A673 (cell line): ENCODE measurements around the gene PPP1CC. TPM values are rescaled to one million over a fixed set of nuclear protein-coding genes. Genes with fewer than 3 reads are reported as not detected.

Experiments used
- BruUV-seq: library from RNA; stranded (reverse); fragments of 400-500 nt; replicated peaks from 2 replicates; lab custom pipeline; 2021; lab: Mats Ljungman, UMichigan
- CTCF ChIA-PET: fragments of 300-600 bp; sonication (Branson Sonifier 250); formaldehyde crosslinking; loops from one replicate; lab custom pipeline; 2022; ENCODE audit warnings: antibody characterized with exemption; lab: Charles Lee
- POLR2A ChIA-PET: fragments of 300-600 bp; sonication (Branson Sonifier 250); formaldehyde crosslinking; loops from one replicate; lab custom pipeline; 2022; ENCODE audit warnings: antibody characterized with exemption; ENCODE audit not compliant: low non-redundant PET; lab: Charles Lee
- DNase-seq: peaks from one replicate; pipeline ENCODE4 v3.0.0-alpha.2; 2015; ENCODE audit warnings: low spot score
- H3K27ac ChIP-seq: fragments of 200-600 bp; sonication (generic); 2 replicates; pipeline ENCODE4 v1.5.1; 2016; ENCODE audit warnings: mixed run types, low read depth, mild to moderate bottlenecking, mixed read lengths, antibody characterized with exemption, low read length; ENCODE audit not compliant: poor library complexity, severe bottlenecking
- H3K27me3 ChIP-seq: fragments of 200-600 bp; sonication (generic); replicated peaks from 2 replicates; pipeline ENCODE4 v1.6.1; 2017; ENCODE audit warnings: mixed run types, low read depth, mild to moderate bottlenecking, mixed read lengths, antibody characterized with exemption, low read length; ENCODE audit not compliant: insufficient read depth, poor library complexity
- H3K36me3 ChIP-seq: fragments of 200-600 bp; sonication (generic); 2 replicates; pipeline ENCODE4 v1.6.1; 2016; ENCODE audit warnings: mixed run types, mild to moderate bottlenecking, mixed read lengths, antibody characterized with exemption, low read length; ENCODE audit not compliant: insufficient read depth, poor library complexity, severe bottlenecking
- H3K4me1 ChIP-seq: fragments of 200-600 bp; sonication (generic); 2 replicates; pipeline ENCODE4 v1.6.1; 2017; ENCODE audit warnings: mixed run types, mild to moderate bottlenecking, mixed read lengths, antibody characterized with exemption, low read length; ENCODE audit not compliant: insufficient read depth, poor library complexity, severe bottlenecking
- H3K4me3 ChIP-seq: fragments of 200-600 bp; sonication (generic); 2 replicates; pipeline ENCODE4 v1.5.1; 2016; ENCODE audit warnings: low read depth, mixed run types, mild to moderate bottlenecking, mixed read lengths, low read length; ENCODE audit not compliant: poor library complexity, severe bottlenecking
- H3K9me3 ChIP-seq: fragments of 200-600 bp; sonication (generic); 2 replicates; pipeline ENCODE4 v1.6.1; 2016; ENCODE audit warnings: mixed run types, low read depth, mild to moderate bottlenecking, mixed read lengths, antibody characterized with exemption, low read length; ENCODE audit not compliant: poor library complexity, severe bottlenecking
- EZH2 ChIP-seq: fragments of 200-600 bp; sonication (generic); IDR thresholded peaks from 2 replicates; pipeline ENCODE4 v1.6.1; 2017; ENCODE audit warnings: borderline replicate concordance, low read depth, mild to moderate bottlenecking, mixed read lengths, antibody characterized with exemption, low read length; ENCODE audit not compliant: poor library complexity, severe bottlenecking
- intact Hi-C: fragments of 100-400 bp; cut with micrococcal nuclease; formaldehyde crosslinking; loops from one replicate; pipeline ENCODE4 v1.10.0; 2022; ENCODE audit not compliant: unreplicated experiment
- total RNA-seq: library from RNA; stranded (reverse); gene quantifications from 2 replicates; pipeline ENCODE4 v1.2.3, GENCODE V29; 2021
- TF ChIP-seq, protein P1 (sequence below): fragments of 300-800, 200-600 bp; sonication (generic); conservative IDR thresholded peaks from 2 replicates; pipeline ENCODE4 v1.5.1; 2017; ENCODE audit warnings: low read depth, mild to moderate bottlenecking, antibody characterized with exemption, low read length, moderate library complexity, mixed read lengths

The PPP1CC gene
- total RNA-seq, 1 experiment from 2014 or later, result 268 TPM

DNA sequence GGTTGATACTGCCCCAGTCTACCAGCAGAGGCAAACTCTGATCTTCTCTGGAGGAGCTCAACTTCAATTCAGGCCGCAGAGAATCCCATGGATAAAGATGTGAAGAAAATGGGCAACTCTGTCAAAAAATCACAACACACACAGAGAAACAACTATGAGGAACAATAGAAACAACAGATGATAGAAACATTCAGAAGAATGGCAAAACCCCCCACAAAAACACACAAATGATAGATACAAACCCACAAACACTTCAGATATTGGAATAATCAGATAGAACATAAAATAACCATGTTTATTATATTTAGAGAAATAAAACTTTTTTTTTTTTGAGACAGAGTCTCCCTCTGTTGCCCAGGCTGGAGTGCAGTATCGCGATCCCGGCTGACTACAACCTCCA lies 33.8 kb downstream of the PPP1CC start:
- H3K4me1 ChIP-seq, result no peaks in the 10 kb centered on the region
- TF ChIP-seq EZH2, result no peak
- TF ChIP-seq, protein P1, sequence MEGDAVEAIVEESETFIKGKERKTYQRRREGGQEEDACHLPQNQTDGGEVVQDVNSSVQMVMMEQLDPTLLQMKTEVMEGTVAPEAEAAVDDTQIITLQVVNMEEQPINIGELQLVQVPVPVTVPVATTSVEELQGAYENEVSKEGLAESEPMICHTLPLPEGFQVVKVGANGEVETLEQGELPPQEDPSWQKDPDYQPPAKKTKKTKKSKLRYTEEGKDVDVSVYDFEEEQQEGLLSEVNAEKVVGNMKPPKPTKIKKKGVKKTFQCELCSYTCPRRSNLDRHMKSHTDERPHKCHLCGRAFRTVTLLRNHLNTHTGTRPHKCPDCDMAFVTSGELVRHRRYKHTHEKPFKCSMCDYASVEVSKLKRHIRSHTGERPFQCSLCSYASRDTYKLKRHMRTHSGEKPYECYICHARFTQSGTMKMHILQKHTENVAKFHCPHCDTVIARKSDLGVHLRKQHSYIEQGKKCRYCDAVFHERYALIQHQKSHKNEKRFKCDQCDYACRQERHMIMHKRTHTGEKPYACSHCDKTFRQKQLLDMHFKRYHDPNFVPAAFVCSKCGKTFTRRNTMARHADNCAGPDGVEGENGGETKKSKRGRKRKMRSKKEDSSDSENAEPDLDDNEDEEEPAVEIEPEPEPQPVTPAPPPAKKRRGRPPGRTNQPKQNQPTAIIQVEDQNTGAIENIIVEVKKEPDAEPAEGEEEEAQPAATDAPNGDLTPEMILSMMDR, result no peak
- CTCF ChIA-PET, result no interaction called here
- no peak overlapping the region for H3K4me3 ChIP-seq
- no peaks in the 10 kb centered on the region for H3K9me3 ChIP-seq
- H3K27ac ChIP-seq, result no peak overlapping the region
- intact Hi-C loops, result no loop called here
- BruUV-seq, result no TSS peak
- H3K36me3 ChIP-seq, result no peaks in the 10 kb centered on the region
- DNase-seq, result no peak
- POLR2A ChIA-PET, result interaction anchor here (0.6 kb wide), 1 partner anchor 75 kb away, joined by 7 read pairs; no protein-coding TSS in a partner anchor
- H3K27me3 ChIP-seq, result no peaks in the 10 kb centered on the region

DNA sequence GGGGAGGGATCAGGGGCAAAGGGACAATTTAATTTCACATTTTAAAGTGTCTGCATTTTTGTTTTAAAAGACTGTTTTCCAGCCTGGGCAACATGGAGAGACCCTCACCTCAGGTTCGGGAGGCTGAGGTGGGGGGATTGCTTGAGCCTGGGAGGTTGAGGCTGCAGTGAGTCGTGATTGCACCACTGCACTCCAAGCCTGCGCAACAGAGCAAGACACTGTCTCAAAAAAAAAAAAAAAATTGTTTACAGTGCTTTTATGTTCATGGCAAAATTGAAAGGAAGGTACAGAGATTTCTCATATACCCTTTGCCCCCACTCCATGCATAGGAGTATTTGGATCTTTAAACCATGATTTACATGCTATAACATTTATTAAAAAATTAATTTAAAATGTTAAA lies 37.4 kb downstream of the PPP1CC start:
- CTCF ChIA-PET, result interaction anchor here (0.9 kb wide), 1 partner anchor 121 kb away, joined by 4 read pairs; no protein-coding TSS in a partner anchor
- H3K4me1 ChIP-seq, result no peaks in the 10 kb centered on the region
- H3K4me3 ChIP-seq, result no peak overlapping the region
- H3K36me3 ChIP-seq, result no peaks in the 10 kb centered on the region
- no peak for DNase-seq
- H3K27me3 ChIP-seq, result no peaks in the 10 kb centered on the region
- BruUV-seq, result no TSS peak
- POLR2A ChIA-PET, result no interaction called here
- intact Hi-C loops, result no loop called here
- no peak overlapping the region for H3K27ac ChIP-seq
- H3K9me3 ChIP-seq, result no peaks in the 10 kb centered on the region
- TF ChIP-seq, protein P1, result no peak
- TF ChIP-seq EZH2, result no peak

DNA sequence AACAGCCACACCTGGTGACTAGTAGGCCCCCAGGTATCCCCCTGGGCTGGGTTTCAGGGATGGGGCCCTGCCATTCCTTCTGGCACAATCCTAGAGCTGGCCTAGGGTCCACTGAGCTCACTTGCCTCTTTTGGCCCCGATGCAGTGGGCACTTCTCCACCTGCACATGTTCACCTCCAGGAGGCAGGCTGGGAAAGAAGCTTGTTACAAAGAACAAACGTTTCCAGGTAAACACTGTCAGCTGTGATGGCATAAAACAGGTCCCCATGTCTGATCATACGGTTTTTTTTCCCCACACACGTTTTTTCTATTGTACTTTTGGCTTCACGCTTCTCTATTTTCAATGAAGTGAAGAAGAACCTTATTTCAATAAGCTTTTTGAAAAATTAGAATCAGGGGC lies 37.9 kb downstream of the PPP1CC start:
- no peaks in the 10 kb centered on the region for H3K27me3 ChIP-seq
- no peak for TF ChIP-seq EZH2
- TF ChIP-seq, protein P1, result 0 out of 2 replicates have a peak, but pooled peaks have one; percentile 18
- CTCF ChIA-PET, result interaction anchor here (0.5 to 0.9 kb wide), 3 partner anchors 121 to 189 kb away, joined by 3 to 8 read pairs (median 4); no protein-coding TSS in a partner anchor
- H3K4me1 ChIP-seq, result no peaks in the 10 kb centered on the region
- H3K27ac ChIP-seq, result no peak overlapping the region
- POLR2A ChIA-PET, result no interaction called here
- no peak overlapping the region for H3K4me3 ChIP-seq
- DNase-seq, result no peak
- H3K9me3 ChIP-seq, result no peaks in the 10 kb centered on the region
- no peaks in the 10 kb centered on the region for H3K36me3 ChIP-seq
- no TSS peak for BruUV-seq
- intact Hi-C loops, result no loop called here
